ENCODE measurements around the gene SFSWAP.
A peak's percentile ranks its signal among the peaks of the same experiment; 100 is the strongest.
"Not testable (repeated sequence)": the region's sequence is repeated elsewhere in the genome, so short reads cannot be mapped to it uniquely, and the experiment has no call there.

SFSWAP gene

GRCh38 chr12:131736446-131737149 lies 25.7 kb downstream of the SFSWAP start:
- DNase-seq (ENCODE audit: low read depth): no peak

- peak; percentile 81 for DNase-seq (ENCODE audit: low read depth)
Measured at GRCh38 chr12:131737150-131737827, 26.4 kb downstream of the SFSWAP start.

- no peak for DNase-seq (ENCODE audit: low read depth)
Measured at GRCh38 chr12:131738196-131738595, 27.3 kb downstream of the SFSWAP start.

GRCh38 chr12:131740626-131741025 lies 29.7 kb downstream of the SFSWAP start:
- no peak for DNase-seq (ENCODE audit: low read depth)

- DNase-seq (ENCODE audit: low read depth): not testable (repeated sequence)
Measured at GRCh38 chr12:131742761-131743160, 31.9 kb downstream of the SFSWAP start.

GRCh38 chr12:131743410-131743809 lies 32.5 kb downstream of the SFSWAP start:
- not testable (repeated sequence) for DNase-seq (ENCODE audit: low read depth)

- DNase-seq (ENCODE audit: low read depth): not testable (repeated sequence)
Measured at GRCh38 chr12:131743880-131744279, 33.0 kb downstream of the SFSWAP start.

GRCh38 chr12:131744675-131745074 lies 33.8 kb downstream of the SFSWAP start:
- DNase-seq (ENCODE audit: low read depth): not testable (repeated sequence)

GRCh38 chr12:131745706-131746105 lies 34.8 kb downstream of the SFSWAP start:
- DNase-seq (ENCODE audit: low read depth): no peak

- DNase-seq (ENCODE audit: low read depth): no peak
Measured at GRCh38 chr12:131747276-131748177, 36.6 kb downstream of the SFSWAP start.

GRCh38 chr12:131749618-131750315 lies 38.9 kb downstream of the SFSWAP start:
- no peak for DNase-seq (ENCODE audit: low read depth)

- no peak for DNase-seq (ENCODE audit: low read depth)
Measured at GRCh38 chr12:131751335-131751734, 40.4 kb downstream of the SFSWAP start.

GRCh38 chr12:131752451-131752850 lies 41.6 kb downstream of the SFSWAP start:
- DNase-seq (ENCODE audit: low read depth): no peak

GRCh38 chr12:131753005-131753404 lies 42.1 kb downstream of the SFSWAP start:
- DNase-seq (ENCODE audit: low read depth): no peak

- DNase-seq (ENCODE audit: low read depth): no peak
Measured at GRCh38 chr12:131753757-131754156, 42.9 kb downstream of the SFSWAP start.

GRCh38 chr12:131754184-131754583 lies 43.3 kb downstream of the SFSWAP start:
- no peak for DNase-seq (ENCODE audit: low read depth)

- DNase-seq (ENCODE audit: low read depth): peak; percentile 25
Measured at GRCh38 chr12:131755305-131756113, 44.6 kb downstream of the SFSWAP start.

- no peak for DNase-seq (ENCODE audit: low read depth)
Measured at GRCh38 chr12:131756441-131756840, 45.6 kb downstream of the SFSWAP start.

- DNase-seq (ENCODE audit: low read depth): no peak
Measured at GRCh38 chr12:131757111-131757510, 46.2 kb downstream of the SFSWAP start.

GRCh38 chr12:131758016-131758739 lies 47.3 kb downstream of the SFSWAP start:
- DNase-seq (ENCODE audit: low read depth): no peak

Data from iris pigment epithelial cell (primary cell).